Stimulated activated CD4-positive, alpha-beta T cell treated with anti-CD3 and anti-CD28 coated beads, Interleukin-1b, Interleukin-23, amount 100 ng/mL, for 4 hours (primary cell): Measurements from ENCODE around the gene CTNNA3.
"Not testable (repeated sequence)": the region's sequence is repeated elsewhere in the genome, so short reads cannot be mapped to it uniquely, and the experiment has no call there.

Experiments
- DNase-seq, 2 donors: peaks; one replicate each; pipeline ENCODE4 v3.0.0-alpha.2; 2020; ENCODE audit warnings: low read depth in 2 of 2

The CTNNA3 gene

GRCh38 chr10:67246066-67246555, 449.9 kb downstream of the CTNNA3 start:
- DNase-seq, result no peak

GRCh38 chr10:67242528-67242927, 453.5 kb downstream of the CTNNA3 start:
- no peak for DNase-seq

GRCh38 chr10:67241451-67241850, 454.5 kb downstream of the CTNNA3 start:
- no peak for DNase-seq

- DNase-seq, result no peak
Observed at GRCh38 chr10:67239864-67240497, 456.0 kb downstream of the CTNNA3 start.

GRCh38 chr10:67230680-67231500, 465.1 kb downstream of the CTNNA3 start:
- not testable (repeated sequence) for DNase-seq

- no peak for DNase-seq
Observed at GRCh38 chr10:67225226-67225625, 470.8 kb downstream of the CTNNA3 start.

GRCh38 chr10:67224553-67224952, 471.4 kb downstream of the CTNNA3 start:
- DNase-seq, result no peak

GRCh38 chr10:67222934-67223333, 473.1 kb downstream of the CTNNA3 start:
- DNase-seq, result no peak

- no peak for DNase-seq
Observed at GRCh38 chr10:67221939-67222494, 474.0 kb downstream of the CTNNA3 start.

- no peak for DNase-seq
Observed at GRCh38 chr10:67211680-67212079, 484.3 kb downstream of the CTNNA3 start.

GRCh38 chr10:67207923-67208322, 488.1 kb downstream of the CTNNA3 start:
- DNase-seq, result not testable (repeated sequence)

GRCh38 chr10:67200913-67201564, 495.0 kb downstream of the CTNNA3 start:
- DNase-seq, result no peak

GRCh38 chr10:67175354-67175753, 520.6 kb downstream of the CTNNA3 start:
- no peak for DNase-seq

GRCh38 chr10:67173787-67174186, 522.2 kb downstream of the CTNNA3 start:
- no peak for DNase-seq

GRCh38 chr10:67171970-67172369, 524.0 kb downstream of the CTNNA3 start:
- no peak for DNase-seq

- DNase-seq, result no peak
Observed at GRCh38 chr10:67156239-67156638, 539.8 kb downstream of the CTNNA3 start.

- DNase-seq, result no peak
Observed at GRCh38 chr10:67151471-67151870, 544.5 kb downstream of the CTNNA3 start.

- no peak for DNase-seq
Observed at GRCh38 chr10:67144530-67144929, 551.5 kb downstream of the CTNNA3 start.

GRCh38 chr10:67141300-67141699, 554.7 kb downstream of the CTNNA3 start:
- no peak for DNase-seq

- DNase-seq, result no peak
Observed at GRCh38 chr10:67140641-67141040, 555.4 kb downstream of the CTNNA3 start.

- DNase-seq, result no peak
Observed at GRCh38 chr10:67127441-67127840, 568.6 kb downstream of the CTNNA3 start.

GRCh38 chr10:67119651-67120050, 576.3 kb downstream of the CTNNA3 start:
- DNase-seq, result no peak
